UCSD-AML1 (cell line): ENCODE data around the gene FXYD6.

Experiments used
- DNase-seq: peaks from one replicate; lab custom pipeline; 2025; ENCODE audit not compliant: unreplicated experiment; lab: John Stamatoyannopoulos, UW

FXYD6 gene

DNA sequence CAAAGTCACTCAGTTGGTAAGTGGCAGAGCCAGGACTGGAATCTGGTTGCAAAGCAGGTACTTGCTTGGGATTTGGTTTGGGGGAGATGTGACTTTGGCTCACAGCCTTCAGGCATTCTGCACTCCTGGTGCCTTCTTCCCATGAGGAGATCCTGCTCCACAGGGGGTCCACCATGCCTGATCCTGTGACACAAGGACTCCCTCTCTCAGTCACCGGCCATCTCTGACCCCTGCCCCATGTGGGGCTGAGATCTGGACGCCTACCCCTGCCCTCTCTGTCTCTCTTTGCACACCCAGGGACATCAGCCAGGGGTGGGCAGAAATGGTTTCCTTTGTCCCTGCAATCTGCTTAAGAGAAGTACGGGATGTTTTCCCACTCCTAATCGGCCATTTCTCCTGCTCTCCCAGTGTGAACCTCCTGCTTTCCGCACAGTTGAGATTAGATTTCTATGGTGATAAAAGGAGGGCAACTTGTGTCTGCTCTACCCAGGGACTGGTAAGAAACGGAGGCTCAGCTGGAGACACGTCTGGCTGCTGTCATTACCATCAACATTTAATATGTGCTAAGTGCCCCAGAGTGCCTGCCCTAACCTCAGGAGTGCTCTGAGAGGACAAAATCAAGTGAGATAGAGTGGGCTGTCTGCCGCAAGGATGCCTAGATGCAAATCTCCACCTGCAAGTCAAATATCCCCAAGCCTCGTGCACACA, 11.1 kb upstream of the FXYD6 start:
- no peak for DNase-seq

DNA sequence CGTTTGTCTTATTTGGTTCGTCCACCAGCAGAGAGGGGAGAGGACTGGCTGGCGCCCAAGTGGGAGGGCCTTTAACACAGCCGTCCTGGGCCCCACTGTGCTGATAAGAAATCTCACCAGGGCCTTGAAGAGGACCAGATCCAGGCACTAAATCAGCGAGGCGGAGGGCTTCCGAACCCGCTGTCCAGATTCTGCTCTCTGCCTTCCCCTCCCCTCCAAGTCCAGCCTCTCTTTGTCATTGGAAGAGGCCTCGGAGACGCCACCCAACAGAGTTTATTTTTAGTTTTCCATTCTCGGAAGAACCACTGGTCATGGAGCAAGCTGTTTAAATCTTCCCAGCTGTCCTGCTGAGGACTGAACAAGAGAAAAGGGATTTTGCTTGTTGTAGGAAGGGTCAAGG, 9.3 kb upstream of the FXYD6 start:
- no peak for DNase-seq

DNA sequence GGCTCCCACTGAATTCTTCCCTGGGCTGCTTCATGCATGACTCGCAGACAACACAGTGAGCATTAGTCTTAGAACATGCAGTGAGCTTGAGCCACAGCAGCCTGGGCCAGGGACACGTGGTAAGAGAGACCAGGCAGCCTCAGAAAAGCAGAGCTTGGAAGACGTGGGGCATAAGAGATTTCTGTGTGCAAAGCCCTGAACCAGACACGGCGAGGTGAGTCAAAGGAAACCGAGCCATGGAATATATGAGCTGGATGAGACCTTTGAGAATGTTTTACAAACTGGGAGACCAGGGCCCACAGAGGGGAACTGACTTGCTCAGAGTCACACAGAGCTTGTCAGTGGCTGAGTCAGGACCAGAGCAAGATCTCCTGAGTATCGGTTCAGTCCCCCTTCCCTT, 8.5 kb upstream of the FXYD6 start:
- no peak for DNase-seq

DNA sequence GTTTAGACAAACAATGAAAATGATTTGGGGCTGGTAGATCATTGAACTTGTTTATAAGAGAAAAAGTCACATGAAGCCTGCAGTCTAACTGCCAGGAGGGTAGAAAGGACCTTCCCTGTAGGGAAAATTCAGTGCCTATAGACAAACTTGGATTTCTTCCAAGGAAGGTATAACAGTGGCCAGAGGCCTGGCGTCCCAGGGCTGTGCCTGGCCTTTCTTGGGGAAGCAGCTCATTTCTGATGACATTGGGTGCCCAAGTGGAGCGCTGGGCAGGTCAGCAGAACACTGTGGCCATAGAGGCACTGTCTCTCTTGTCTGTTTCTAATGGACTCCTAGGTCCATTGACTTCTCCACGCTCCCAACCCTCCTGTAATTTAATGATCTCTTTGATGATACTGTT, 6.6 kb upstream of the FXYD6 start:
- no peak for DNase-seq

DNA sequence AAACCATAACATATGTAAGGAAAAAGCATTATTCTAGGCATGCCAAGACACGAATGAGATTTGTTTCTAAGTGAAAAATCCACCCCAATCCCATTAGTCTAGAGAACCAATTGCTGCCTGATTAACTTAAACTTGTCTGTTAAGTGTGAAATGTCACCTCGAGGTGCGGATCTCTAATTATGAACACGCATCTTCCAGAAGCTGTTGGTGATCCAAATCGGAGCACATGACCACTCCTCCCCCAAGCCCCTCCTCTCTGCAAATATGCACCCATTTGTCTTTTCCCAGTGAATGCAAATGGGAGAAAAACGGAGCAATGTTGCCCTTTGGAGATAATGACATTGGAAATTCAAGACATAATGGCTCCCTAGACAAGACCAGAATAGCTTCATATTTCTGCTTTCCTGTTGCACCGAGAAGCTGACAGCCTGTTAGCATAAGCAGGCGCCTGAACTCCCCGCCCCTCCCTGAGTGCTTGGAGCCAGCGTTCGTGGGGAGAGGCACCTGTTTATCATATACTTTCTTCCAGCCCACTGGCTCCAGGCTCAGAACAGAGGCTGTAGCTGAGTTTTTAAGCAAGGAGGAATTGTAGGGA, 6.0 kb upstream of the FXYD6 start:
- DNase-seq, result no peak

DNA sequence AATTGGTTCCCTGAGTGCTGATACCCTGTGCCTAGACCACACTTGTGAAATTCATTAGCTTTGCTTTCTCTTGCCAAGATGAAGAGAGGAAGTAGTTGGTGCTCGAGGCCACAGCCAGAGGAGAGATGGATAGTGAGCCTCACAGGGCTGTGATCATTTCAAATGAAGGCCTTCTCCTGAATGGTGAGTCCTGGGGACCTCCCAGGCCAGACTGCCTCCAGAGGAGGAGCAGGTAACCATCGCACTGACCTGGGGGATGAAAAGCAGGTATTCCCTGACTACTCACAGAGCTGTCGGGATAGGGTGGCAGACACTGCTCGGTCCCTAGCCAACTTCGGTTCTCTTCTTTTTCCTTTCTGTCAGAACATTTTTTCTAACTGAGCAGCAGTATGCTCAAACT, 4.8 kb upstream of the FXYD6 start:
- DNase-seq, result no peak

GRCh38 chr11:117879516-117880480, 3.3 kb upstream of the FXYD6 start:
- DNase-seq, result no peak

GRCh38 chr11:117878939-117879475, 2.5 kb upstream of the FXYD6 start:
- no peak for DNase-seq

DNA sequence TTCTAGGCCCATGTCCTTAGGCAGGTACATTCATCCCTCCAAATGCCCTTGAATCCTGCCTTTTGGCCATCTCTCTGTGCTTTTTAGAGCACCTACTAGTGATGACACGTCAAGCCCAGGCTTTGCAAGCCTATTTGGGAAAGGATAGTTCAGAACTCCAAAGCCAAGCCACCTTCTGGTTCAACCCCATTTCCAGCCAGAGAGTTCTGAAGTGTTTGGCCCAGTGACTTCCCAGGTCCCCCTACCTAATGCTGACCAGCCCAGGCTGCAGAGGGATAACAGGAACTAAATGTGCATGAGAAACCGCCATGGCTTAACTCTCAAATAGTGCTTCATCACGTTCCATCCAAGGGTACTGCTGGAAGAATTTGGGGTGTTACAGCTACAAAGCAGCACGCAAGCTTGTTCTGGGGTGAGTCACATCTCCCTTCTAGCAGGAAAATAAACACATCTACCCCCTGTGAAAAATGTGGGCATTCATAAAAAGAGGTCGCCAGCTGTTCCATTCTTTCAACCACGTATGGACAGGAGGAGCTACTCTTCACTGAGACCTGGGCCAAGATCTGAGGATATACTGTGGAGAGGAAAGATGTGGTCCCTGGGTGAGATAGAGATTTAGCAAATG, 2.0 kb upstream of the FXYD6 start:
- DNase-seq, result no peak

DNA sequence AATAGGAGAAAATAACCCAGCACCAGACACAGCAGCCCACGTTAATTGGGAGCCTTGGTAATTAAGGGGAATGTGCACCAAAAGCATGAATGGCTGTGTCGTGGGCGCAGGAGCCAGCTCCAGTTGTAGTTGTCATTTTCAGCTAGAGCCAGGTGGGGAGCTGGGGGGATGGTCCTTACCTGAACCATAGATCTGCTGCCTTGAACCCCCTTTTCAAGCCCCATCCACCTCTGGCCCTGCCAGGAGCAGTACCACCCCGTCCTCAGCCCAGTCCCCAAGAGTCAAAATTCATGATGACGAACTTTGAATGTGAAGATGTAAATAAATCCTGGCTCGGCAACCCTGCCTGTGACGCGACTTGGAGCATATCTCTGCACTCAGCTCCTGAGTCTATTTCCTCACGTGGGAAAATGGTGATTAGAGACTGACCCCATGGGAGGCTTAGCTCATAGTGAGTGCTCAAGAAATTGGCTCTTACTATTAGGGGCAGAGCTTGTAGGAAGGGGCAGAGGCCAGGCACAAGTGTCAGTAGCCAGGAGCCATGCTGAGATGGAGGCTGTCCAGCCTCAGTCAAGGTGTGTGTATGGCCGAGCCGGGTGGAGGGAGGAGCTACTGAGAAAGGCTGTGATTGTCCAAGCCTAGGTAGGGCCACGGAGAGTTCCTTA, 794 bp upstream of the FXYD6 start:
- no peak for DNase-seq

DNA sequence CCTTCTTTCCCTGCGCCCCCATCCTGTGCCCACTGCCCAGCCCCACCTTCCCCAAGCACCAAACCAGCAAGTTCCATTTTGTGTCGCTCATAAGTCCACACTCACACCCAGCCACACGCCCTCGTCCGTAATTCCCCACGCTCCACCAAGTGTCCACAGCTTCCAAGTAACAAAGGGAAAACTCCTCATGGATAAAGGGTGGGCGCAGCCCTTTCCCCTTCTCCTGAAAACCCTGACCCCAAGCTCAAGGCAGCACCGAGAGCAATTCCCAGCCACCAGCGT, 458 bp downstream of the FXYD6 start:
- DNase-seq, result no peak

DNA sequence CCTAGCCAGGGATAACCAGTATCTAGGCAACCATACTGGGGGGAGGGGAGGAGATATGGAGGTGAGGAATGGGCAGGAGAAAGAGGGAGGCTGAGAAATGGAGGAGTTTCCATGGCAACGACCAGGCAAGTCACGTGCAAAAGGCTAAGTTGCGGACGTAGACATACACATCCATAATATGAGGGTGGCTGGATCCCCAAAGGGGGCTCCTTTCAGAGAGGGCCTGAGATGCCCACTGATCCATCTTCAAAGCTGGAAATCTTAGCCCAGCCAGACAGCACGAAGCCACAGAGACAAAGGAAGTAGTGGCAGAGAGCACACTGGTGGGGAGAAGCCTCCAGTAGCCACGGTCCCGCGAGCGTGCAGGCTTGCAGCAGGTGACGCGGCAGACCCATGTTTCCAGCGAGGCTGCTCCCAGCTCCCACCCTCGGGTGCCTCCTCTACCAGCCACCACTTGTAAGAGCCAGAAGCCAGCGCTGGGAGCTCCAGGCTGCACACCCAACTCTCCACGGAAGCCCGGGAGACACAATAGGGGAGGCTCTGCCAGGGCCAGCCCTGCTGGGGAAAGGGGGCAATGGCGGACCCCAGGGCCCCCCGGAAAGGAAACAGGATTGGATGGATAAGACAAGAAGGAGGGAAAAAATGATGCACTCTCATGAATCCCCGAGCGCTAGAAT, 938 bp downstream of the FXYD6 start:
- no peak for DNase-seq

- DNase-seq, result no peak
Observed at GRCh38 chr11:117874910-117875381, 1.5 kb downstream of the FXYD6 start.

GRCh38 chr11:117874253-117874909, 2.1 kb downstream of the FXYD6 start:
- DNase-seq, result peak; percentile 60

DNA sequence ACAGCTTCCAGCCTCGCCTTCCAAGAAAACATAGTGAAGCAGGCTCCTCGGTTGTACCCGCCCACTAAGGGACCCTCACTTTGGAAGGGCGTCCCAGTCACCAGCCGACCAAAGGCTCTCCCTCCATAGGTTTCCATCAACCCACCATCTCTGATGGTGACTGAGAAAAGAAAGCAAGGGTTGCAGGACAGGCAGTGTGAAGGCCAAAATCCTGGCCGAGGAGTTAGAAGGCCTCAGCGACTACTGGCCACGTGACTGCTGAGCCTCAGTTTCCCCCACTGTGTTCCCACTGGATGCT, 2.7 kb downstream of the FXYD6 start:
- DNase-seq, result no peak

DNA sequence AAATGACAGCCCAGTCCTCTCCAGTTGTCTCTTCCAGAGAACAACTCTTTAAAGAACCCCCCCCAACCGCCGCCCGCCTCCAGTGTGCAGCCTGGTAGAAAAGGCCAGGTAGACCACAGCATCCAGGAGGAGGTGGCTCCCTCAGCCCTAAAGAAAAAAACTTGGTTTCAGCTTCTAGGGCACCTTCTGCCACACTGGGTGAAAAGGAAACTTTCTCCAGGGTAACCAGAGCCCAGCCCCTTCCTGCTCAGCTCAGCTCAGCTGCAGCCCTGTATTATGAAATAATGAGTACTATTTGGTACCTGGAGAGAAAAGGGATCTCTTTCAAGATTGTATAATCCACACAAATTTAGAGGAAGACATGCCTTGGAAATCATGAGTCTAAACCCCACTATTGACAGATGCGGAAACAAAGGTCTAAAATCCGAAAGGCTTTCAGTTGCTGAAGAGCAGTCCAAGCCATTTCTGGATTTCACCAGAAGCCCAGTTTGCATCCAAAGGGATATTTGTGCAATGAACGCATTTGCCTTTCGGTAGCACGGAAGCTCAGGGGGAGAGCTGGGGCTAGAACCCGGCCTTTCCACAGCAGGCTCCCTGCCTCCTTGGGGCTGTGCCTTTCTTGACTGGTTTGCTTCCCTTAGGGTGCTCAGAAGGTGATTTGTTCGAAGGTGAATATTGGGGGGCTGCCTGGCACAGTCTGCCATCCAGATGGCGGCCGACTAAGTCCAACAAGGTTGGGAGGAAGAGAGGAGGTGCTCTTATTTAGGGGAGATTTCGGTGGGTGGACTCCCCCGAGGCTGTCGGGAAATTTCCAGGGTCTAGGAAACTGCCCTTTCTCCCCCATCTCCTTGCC, 3.3 kb downstream of the FXYD6 start:
- no peak for DNase-seq

DNA sequence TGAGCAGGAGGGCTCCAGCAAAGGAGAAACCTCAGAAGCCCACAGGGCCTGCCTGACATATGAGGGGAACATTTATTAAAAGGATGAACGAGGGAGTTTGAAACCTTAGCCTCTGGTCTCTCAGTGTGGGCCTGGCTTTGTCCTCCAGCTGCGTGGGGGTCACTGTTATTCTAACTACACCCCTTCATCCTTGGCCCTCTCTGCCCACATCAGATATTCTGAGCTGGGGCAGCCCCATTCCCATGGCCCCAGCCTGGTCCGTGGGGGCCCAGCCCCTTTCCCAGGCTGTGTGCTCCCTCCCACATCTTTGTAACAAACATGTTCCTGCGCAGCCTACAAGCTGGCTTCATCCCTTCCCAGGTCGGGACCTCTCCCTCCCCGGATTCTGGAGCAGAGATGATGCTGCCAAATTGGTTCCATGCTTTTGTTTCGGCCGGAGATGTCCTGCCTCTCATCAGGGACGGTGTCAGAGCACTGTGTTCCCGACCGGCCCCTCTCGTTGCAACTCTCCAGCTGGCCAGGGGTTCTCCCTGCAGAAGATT, 4.0 kb downstream of the FXYD6 start:
- no peak for DNase-seq

DNA sequence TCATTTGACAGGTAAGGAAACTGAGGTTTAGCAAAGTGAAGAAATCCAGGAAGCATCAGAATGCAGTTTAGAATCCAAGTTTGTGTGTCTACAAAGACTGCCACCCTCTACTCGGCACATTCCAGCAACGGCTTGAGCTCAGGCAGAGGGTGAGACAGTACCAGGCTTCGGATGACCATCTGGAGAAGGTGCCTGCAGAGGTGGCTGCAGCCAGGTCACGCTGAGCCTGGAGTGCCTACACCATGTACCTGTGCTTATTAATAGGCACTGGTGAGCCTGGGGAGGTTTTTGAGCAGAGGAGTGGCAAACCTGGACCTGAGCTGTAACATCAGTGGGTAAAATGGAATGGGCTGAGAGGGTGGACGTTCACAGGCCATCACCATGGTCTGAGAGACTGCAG, 4.7 kb downstream of the FXYD6 start:
- DNase-seq, result no peak

DNA sequence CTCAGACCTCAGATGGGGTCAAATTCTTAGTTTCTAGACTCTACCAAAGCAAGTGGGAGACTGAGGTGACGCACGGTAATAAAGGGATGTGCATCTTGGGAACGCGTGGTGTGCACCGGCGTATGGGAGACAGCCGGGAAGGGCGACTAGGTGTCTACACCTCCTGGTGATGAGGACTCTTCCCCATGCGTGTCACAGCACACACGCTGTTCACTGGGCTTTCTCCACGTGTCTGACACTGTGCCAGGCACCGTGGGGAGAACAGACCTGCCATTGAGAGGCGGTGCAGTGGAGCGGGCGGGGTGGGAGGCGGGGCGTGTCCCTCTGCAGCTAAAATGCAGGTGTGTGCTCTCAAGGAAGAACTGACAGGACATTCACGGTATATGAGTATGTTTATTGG, 5.3 kb downstream of the FXYD6 start:
- DNase-seq, result no peak
